ENCODE results near the gene PDGFRB.

DNA sequence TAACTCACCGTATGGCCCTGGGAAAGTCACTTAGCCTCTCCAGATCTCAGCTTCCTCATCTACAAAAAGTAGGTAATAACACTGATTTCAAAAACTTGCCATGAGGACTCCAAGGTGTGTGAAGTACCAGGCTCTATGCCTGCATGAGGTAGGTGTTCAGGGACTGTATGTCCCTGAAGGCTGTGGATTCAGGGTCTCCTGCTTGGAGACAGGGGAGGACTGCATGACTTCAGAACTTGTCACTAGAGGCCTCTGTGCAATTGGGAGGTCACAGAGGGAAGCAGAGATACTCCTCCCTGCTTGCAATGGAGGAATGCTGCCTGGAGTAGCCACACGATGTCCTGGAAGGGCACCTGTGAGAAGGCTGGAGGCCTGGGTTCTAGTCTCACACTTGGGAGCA lies 2.2 kb downstream of the PDGFRB start:
- TF ChIP-seq, protein P1, sequence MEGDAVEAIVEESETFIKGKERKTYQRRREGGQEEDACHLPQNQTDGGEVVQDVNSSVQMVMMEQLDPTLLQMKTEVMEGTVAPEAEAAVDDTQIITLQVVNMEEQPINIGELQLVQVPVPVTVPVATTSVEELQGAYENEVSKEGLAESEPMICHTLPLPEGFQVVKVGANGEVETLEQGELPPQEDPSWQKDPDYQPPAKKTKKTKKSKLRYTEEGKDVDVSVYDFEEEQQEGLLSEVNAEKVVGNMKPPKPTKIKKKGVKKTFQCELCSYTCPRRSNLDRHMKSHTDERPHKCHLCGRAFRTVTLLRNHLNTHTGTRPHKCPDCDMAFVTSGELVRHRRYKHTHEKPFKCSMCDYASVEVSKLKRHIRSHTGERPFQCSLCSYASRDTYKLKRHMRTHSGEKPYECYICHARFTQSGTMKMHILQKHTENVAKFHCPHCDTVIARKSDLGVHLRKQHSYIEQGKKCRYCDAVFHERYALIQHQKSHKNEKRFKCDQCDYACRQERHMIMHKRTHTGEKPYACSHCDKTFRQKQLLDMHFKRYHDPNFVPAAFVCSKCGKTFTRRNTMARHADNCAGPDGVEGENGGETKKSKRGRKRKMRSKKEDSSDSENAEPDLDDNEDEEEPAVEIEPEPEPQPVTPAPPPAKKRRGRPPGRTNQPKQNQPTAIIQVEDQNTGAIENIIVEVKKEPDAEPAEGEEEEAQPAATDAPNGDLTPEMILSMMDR (IDR thresholded peaks at IDR 0.05; ENCODE audit: low read depth, low read length, missing input control): no peak
- TF ChIP-seq RAD21 (IDR thresholded peaks at IDR 0.05) (no peak), GABPA (IDR thresholded peaks at IDR 0.05 in 1 of 2, conservative IDR thresholded peaks at IDR 0.05 in 1 of 2) (no peak), FOXA2 (IDR thresholded peaks at IDR 0.05) (no peak), RXRA (IDR thresholded peaks at IDR 0.05) (no peak), TAF1 (conservative IDR thresholded peaks at IDR 0.05) (no peak), JUND (IDR thresholded peaks at IDR 0.05) (no peak), NR2F2 (IDR thresholded peaks at IDR 0.05) (no peak), EGR1 (IDR thresholded peaks at IDR 0.05; ENCODE audit: low read depth in 2 of 2) (no peak), YY1 (IDR thresholded peaks at IDR 0.05) (no peak)
- TF ChIP-seq, protein P2, sequence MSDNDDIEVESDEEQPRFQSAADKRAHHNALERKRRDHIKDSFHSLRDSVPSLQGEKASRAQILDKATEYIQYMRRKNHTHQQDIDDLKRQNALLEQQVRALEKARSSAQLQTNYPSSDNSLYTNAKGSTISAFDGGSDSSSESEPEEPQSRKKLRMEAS (IDR thresholded peaks at IDR 0.05): no peak
- TF ChIP-seq, protein P3, sequence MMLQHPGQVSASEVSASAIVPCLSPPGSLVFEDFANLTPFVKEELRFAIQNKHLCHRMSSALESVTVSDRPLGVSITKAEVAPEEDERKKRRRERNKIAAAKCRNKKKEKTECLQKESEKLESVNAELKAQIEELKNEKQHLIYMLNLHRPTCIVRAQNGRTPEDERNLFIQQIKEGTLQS (IDR thresholded peaks at IDR 0.05): no peak
- TF ChIP-seq, protein P4, sequence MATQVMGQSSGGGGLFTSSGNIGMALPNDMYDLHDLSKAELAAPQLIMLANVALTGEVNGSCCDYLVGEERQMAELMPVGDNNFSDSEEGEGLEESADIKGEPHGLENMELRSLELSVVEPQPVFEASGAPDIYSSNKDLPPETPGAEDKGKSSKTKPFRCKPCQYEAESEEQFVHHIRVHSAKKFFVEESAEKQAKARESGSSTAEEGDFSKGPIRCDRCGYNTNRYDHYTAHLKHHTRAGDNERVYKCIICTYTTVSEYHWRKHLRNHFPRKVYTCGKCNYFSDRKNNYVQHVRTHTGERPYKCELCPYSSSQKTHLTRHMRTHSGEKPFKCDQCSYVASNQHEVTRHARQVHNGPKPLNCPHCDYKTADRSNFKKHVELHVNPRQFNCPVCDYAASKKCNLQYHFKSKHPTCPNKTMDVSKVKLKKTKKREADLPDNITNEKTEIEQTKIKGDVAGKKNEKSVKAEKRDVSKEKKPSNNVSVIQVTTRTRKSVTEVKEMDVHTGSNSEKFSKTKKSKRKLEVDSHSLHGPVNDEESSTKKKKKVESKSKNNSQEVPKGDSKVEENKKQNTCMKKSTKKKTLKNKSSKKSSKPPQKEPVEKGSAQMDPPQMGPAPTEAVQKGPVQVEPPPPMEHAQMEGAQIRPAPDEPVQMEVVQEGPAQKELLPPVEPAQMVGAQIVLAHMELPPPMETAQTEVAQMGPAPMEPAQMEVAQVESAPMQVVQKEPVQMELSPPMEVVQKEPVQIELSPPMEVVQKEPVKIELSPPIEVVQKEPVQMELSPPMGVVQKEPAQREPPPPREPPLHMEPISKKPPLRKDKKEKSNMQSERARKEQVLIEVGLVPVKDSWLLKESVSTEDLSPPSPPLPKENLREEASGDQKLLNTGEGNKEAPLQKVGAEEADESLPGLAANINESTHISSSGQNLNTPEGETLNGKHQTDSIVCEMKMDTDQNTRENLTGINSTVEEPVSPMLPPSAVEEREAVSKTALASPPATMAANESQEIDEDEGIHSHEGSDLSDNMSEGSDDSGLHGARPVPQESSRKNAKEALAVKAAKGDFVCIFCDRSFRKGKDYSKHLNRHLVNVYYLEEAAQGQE (IDR thresholded peaks at IDR 0.05): no peak
